GM23338 (cell line): ENCODE measurements around the gene GHRHR. TPM values are rescaled to one million over a fixed set of nuclear protein-coding genes. Genes with fewer than 3 reads are reported as not detected.

Source experiments
- ATAC-seq: fragments of 200-7000 bp; cut with Tn5 transposase; 3 replicates; pipeline ENCODE4 v1.9.1; 2020
- DNase-seq: peaks from one replicate; pipeline ENCODE4 v3.0.0-alpha.2; 2015; ENCODE audit warnings: low spot score
- H2AFZ ChIP-seq: fragments of 200-600 bp; sonication (generic); 2 replicates; pipeline ENCODE4 v1.8.0; 2016; ENCODE audit warnings: antibody characterized with exemption, mild to moderate bottlenecking, moderate library complexity
- H3F3A ChIP-seq: fragments of 200-600 bp; sonication (generic); replicated peaks from 2 replicates; pipeline ENCODE4 v1.8.0; 2017; ENCODE audit warnings: antibody characterized with exemption, mixed run types, low read depth
- H3K27ac ChIP-seq: fragments of 200-600 bp; sonication (generic); 2 replicates; pipeline ENCODE4 v1.6.1; 2016; ENCODE audit warnings: low read depth
- H3K27me3 ChIP-seq: fragments of 200-600 bp; sonication (generic); 2 replicates; pipeline ENCODE4 v1.8.0; 2016; ENCODE audit warnings: mild to moderate bottlenecking, mixed run types, moderate library complexity; ENCODE audit not compliant: insufficient read depth
- H3K36me3 ChIP-seq: fragments of 200-600 bp; sonication (generic); 2 replicates; pipeline ENCODE4 v1.8.0; 2016; ENCODE audit warnings: mild to moderate bottlenecking; ENCODE audit not compliant: insufficient read depth
- H3K4me1 ChIP-seq: fragments of 200-600 bp; sonication (generic); 2 replicates; pipeline ENCODE4 v1.8.0; 2016; ENCODE audit warnings: mild to moderate bottlenecking, moderate library complexity; ENCODE audit not compliant: insufficient read depth
- H3K4me2 ChIP-seq: fragments of 200-600 bp; sonication (generic); 2 replicates; pipeline ENCODE4 v1.7.1; 2017; ENCODE audit warnings: mixed run types
- H3K4me3 ChIP-seq: fragments of 200-600 bp; sonication (generic); 2 replicates; pipeline ENCODE4 v1.6.1; 2016; ENCODE audit warnings: mixed run types
- H3K79me2 ChIP-seq: fragments of 200-600 bp; sonication (generic); replicated peaks from 2 replicates; pipeline ENCODE4 v1.8.0; 2017; ENCODE audit warnings: mild to moderate bottlenecking; ENCODE audit not compliant: insufficient read depth
- H3K9me2 ChIP-seq: fragments of 200-600 bp; sonication (generic); 2 replicates; pipeline ENCODE4 v1.8.0; 2017; ENCODE audit not compliant: insufficient read depth
- H4K20me1 ChIP-seq: fragments of 200-600 bp; sonication (generic); replicated peaks from 2 replicates; pipeline ENCODE4 v1.8.0; 2017; ENCODE audit warnings: mild to moderate bottlenecking; ENCODE audit not compliant: insufficient read depth
- H3K27ac Mint-ChIP-seq: 2 replicates; pipeline ENCODE4 v1.8.0; 2020; ENCODE audit warnings: inconsistent platforms, mild to moderate bottlenecking, moderate library complexity, mixed read lengths
- H3K27me3 Mint-ChIP-seq: 3 replicates; pipeline ENCODE4 v1.8.0; 2022; ENCODE audit warnings: low read depth, mild to moderate bottlenecking, moderate library complexity, mixed read lengths, inconsistent platforms; ENCODE audit not compliant: insufficient read depth, poor library complexity
- H3K36me3 Mint-ChIP-seq: 3 replicates; pipeline ENCODE4 v1.8.0; 2021; ENCODE audit warnings: low read depth, mild to moderate bottlenecking, inconsistent platforms, moderate library complexity, mixed read lengths
- H3K4me1 Mint-ChIP-seq: 3 replicates; pipeline ENCODE4 v1.8.0; 2020; ENCODE audit warnings: mild to moderate bottlenecking, inconsistent platforms, mixed read lengths
- H3K4me3 Mint-ChIP-seq: 3 replicates; pipeline ENCODE4 v1.8.0; 2021; ENCODE audit warnings: moderate library complexity, mild to moderate bottlenecking, inconsistent platforms, mixed read lengths
- H3K9me3 Mint-ChIP-seq: 3 replicates; pipeline ENCODE4 v1.8.0; 2020; ENCODE audit warnings: moderate library complexity, mild to moderate bottlenecking, inconsistent platforms, mixed read lengths
- REST ChIP-seq: IDR thresholded peaks from one replicate; pipeline ENCODE4 v1.6.1; 2018; ENCODE audit warnings: antibody characterized with exemption; ENCODE audit not compliant: unreplicated experiment
- ZNF331 ChIP-seq: fragments of 250-450 bp; sonication (Bioruptor Pico); IDR thresholded peaks from 2 replicates; pipeline ENCODE4 v1.5.0; 2020; ENCODE audit warnings: low read depth, mild to moderate bottlenecking, moderate library complexity
- ZNF462 ChIP-seq: fragments of 250-450 bp; sonication (Bioruptor Pico); IDR thresholded peaks from 2 replicates; pipeline ENCODE4 v1.5.0; 2020; ENCODE audit warnings: mild to moderate bottlenecking, moderate library complexity
- polyA plus RNA-seq: library from polyadenylated mRNA; unstranded; fragments of >200 nt; fragmentation: Nextera tagmentation; extraction: Ambion mirVana; gene quantifications from 2 replicates; pipeline ENCODE4 v1.2.1, GENCODE V29; 2016
- total RNA-seq: library from RNA; depleted of rRNA; stranded (reverse); fragments of >200 nt; shearing (Covaris generic); gene quantifications from 2 replicates; pipeline ENCODE4 v1.2.3, GENCODE V29; 2014
- TF ChIP-seq, protein P1 (sequence below): IDR thresholded peaks from 2 replicates; pipeline ENCODE4 v1.6.1; 2016; ENCODE audit warnings: antibody characterized with exemption
- TF ChIP-seq, protein P2 (sequence below), 2 experiments: fragments of 200-600 bp in 1 of 2; sonication (generic) in 1 of 2; conservative IDR thresholded peaks; 2 replicates each; pipeline versions ENCODE4 v1.5.1 to v1.6.1; 2016 to 2017; ENCODE audit warnings: antibody characterized with exemption in 2 of 2, low read depth in 2 of 2, mild to moderate bottlenecking in 2 of 2, moderate library complexity in 1 of 2

The GHRHR gene
- total and polyA plus RNA-seq, 2 experiments from 2014 or later: 2.2 TPM; not detected in 1

GRCh38 chr7:30941582-30942323 is 22.0 kb upstream of the GHRHR start:
- no peak for ATAC-seq

More at GRCh38 chr7:30941582-30942323, 22.0 kb upstream of the GHRHR start:
- no peaks in the 10 kb centered on the region for H3K79me2 ChIP-seq
- no peaks in the 10 kb centered on the region for H3K36me3 ChIP-seq
- DNase-seq: no peak
- H3K27ac ChIP-seq: no peak overlapping the region
- Mint-ChIP-seq H3K4me1 (no peaks in the 10 kb centered on the region; the same call in 2 of the 3 replicates), H3K9me3 (peaks cover 5% of the 10 kb centered on the region; the same call in 2 of the 3 replicates), H3K4me3 (no peak overlapping the region), H3K36me3 (no peaks in the 10 kb centered on the region), H3K27ac (no peak overlapping the region), H3K27me3 (peaks cover 2% of the 10 kb centered on the region)
- H3K4me2 ChIP-seq: no peak overlapping the region
- no peaks in the 10 kb centered on the region for H3K27me3 ChIP-seq
- no peaks in the 10 kb centered on the region for H3K9me2 ChIP-seq
- H4K20me1 ChIP-seq: no peaks in the 10 kb centered on the region
- H2AFZ ChIP-seq: no peak overlapping the region
- H3K4me3 ChIP-seq: no peak overlapping the region
- no peaks in the 10 kb centered on the region for H3F3A ChIP-seq
- no peaks in the 10 kb centered on the region; the same call in 1 of the 2 replicates for H3K4me1 ChIP-seq
- TF ChIP-seq, protein P1, sequence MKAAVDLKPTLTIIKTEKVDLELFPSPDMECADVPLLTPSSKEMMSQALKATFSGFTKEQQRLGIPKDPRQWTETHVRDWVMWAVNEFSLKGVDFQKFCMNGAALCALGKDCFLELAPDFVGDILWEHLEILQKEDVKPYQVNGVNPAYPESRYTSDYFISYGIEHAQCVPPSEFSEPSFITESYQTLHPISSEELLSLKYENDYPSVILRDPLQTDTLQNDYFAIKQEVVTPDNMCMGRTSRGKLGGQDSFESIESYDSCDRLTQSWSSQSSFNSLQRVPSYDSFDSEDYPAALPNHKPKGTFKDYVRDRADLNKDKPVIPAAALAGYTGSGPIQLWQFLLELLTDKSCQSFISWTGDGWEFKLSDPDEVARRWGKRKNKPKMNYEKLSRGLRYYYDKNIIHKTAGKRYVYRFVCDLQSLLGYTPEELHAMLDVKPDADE: no peak
- TF ChIP-seq, protein P2, sequence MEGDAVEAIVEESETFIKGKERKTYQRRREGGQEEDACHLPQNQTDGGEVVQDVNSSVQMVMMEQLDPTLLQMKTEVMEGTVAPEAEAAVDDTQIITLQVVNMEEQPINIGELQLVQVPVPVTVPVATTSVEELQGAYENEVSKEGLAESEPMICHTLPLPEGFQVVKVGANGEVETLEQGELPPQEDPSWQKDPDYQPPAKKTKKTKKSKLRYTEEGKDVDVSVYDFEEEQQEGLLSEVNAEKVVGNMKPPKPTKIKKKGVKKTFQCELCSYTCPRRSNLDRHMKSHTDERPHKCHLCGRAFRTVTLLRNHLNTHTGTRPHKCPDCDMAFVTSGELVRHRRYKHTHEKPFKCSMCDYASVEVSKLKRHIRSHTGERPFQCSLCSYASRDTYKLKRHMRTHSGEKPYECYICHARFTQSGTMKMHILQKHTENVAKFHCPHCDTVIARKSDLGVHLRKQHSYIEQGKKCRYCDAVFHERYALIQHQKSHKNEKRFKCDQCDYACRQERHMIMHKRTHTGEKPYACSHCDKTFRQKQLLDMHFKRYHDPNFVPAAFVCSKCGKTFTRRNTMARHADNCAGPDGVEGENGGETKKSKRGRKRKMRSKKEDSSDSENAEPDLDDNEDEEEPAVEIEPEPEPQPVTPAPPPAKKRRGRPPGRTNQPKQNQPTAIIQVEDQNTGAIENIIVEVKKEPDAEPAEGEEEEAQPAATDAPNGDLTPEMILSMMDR (conservative IDR thresholded peaks at IDR 0.05; ENCODE audit: low read depth in 2 of 2): no peak
- TF ChIP-seq ZNF462 (CRISPR knock-in tag): no peak
- TF ChIP-seq REST: no peak
- TF ChIP-seq ZNF331 (CRISPR knock-in tag): no peak
